Ishikawa (cell line): ENCODE results near the gene SPC24.

Source experiments
- CEBPB ChIP-seq: IDR thresholded peaks from 2 replicates; pipeline ENCODE4 v1.6.1; 2012
- CREB1 ChIP-seq: IDR thresholded peaks from 2 replicates; pipeline ENCODE4 v1.6.1; 2012; ENCODE audit warnings: low read depth
- EP300 ChIP-seq: IDR thresholded peaks from 2 replicates; pipeline ENCODE4 v1.6.1; 2012; ENCODE audit warnings: borderline replicate concordance
- FOXM1 ChIP-seq: IDR thresholded peaks from 2 replicates; pipeline ENCODE4 v1.6.1; 2012; ENCODE audit warnings: low read depth, borderline replicate concordance
- NFIC ChIP-seq: IDR thresholded peaks from 2 replicates; pipeline ENCODE4 v1.6.1; 2012
- RAD21 ChIP-seq: IDR thresholded peaks from 2 replicates; pipeline ENCODE4 v1.6.1; 2012; ENCODE audit warnings: low read depth
- TAF1 ChIP-seq: IDR thresholded peaks from 2 replicates; pipeline ENCODE4 v1.6.1; 2012; ENCODE audit warnings: low read depth, mild to moderate bottlenecking
- TCF12 ChIP-seq: IDR thresholded peaks from 2 replicates; pipeline ENCODE4 v1.6.1; 2012; ENCODE audit warnings: low read depth
- TF ChIP-seq, protein P1 (sequence below): IDR thresholded peaks from 2 replicates; pipeline ENCODE4 v1.6.1; 2012; ENCODE audit warnings: low read depth, mild to moderate bottlenecking
- TF ChIP-seq, protein P2 (sequence below): IDR thresholded peaks from 2 replicates; pipeline ENCODE4 v1.6.1; 2012

DNA sequence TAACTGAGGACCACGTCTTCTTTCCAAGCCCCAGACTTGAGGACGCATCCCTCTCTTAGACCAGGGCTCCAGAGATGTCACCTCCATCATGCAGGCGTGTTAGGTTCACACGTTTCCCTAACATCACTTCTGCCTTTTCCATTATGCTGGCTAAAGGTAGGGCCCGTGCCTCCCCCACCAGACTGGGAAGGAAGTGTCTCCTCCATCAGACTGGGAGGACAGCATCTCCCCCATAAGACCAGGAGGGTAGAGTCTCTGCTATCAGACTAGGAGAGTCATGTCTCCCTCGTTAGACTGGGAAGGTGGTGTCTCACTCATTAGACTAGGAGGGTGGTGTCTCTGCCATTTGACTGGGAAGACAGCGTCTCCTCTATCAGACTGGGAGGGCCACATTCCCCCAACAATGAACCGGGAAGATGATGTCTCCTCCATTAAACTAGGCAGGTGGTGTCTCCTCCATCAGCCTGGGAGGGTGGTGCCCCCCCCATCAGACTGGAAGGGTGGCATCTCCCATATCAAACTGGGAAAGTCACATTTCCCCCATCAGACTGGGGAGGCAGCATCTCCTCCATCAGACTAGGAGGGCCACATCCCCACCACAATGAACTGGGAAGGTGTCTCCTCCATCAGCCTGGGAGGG lies 18.1 kb upstream of the SPC24 start:
- TF ChIP-seq, protein P1, sequence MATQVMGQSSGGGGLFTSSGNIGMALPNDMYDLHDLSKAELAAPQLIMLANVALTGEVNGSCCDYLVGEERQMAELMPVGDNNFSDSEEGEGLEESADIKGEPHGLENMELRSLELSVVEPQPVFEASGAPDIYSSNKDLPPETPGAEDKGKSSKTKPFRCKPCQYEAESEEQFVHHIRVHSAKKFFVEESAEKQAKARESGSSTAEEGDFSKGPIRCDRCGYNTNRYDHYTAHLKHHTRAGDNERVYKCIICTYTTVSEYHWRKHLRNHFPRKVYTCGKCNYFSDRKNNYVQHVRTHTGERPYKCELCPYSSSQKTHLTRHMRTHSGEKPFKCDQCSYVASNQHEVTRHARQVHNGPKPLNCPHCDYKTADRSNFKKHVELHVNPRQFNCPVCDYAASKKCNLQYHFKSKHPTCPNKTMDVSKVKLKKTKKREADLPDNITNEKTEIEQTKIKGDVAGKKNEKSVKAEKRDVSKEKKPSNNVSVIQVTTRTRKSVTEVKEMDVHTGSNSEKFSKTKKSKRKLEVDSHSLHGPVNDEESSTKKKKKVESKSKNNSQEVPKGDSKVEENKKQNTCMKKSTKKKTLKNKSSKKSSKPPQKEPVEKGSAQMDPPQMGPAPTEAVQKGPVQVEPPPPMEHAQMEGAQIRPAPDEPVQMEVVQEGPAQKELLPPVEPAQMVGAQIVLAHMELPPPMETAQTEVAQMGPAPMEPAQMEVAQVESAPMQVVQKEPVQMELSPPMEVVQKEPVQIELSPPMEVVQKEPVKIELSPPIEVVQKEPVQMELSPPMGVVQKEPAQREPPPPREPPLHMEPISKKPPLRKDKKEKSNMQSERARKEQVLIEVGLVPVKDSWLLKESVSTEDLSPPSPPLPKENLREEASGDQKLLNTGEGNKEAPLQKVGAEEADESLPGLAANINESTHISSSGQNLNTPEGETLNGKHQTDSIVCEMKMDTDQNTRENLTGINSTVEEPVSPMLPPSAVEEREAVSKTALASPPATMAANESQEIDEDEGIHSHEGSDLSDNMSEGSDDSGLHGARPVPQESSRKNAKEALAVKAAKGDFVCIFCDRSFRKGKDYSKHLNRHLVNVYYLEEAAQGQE, result no peak
- TF ChIP-seq CEBPB (no peak), TCF12 (no peak), CREB1 (no peak), EP300 (no peak), RAD21 (no peak), FOXM1 (no peak), TAF1 (no peak), NFIC (no peak)
- TF ChIP-seq, protein P2, sequence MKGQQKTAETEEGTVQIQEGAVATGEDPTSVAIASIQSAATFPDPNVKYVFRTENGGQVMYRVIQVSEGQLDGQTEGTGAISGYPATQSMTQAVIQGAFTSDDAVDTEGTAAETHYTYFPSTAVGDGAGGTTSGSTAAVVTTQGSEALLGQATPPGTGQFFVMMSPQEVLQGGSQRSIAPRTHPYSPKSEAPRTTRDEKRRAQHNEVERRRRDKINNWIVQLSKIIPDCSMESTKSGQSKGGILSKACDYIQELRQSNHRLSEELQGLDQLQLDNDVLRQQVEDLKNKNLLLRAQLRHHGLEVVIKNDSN, result no peak
